Stimulated activated CD8-positive, alpha-beta memory T cell treated with anti-CD3 and anti-CD28 coated beads, Interleukin-7, amount 100 ng/mL, for 24 hours (primary cell): Measurements from ENCODE around the gene TPM1.
"Not testable (repeated sequence)": the region's sequence is repeated elsewhere in the genome, so short reads cannot be mapped to it uniquely, and the experiment has no call there.

Source experiments
- DNase-seq: peaks from one replicate; pipeline ENCODE4 v3.0.0-alpha.2; 2020; ENCODE audit warnings: low read depth

TPM1 gene

DNA sequence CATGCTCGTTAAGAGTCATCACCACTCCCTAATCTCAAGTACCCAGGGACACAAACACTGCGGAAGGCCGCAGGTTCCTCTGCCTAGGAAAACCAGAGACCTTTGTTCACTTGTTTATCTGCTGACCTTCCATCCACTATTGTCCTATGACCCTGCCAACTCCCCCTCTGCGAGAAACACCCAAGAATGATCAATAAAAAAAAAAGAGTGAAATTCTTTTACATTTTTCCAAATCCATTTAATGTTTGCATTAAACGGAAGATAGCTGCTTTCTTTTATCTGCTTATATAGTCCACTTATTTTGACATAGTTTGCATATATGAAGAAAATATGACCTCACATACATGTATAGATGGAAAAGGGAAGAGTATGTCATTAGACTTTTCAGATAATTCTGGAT is 57.0 kb downstream of the TPM1 start:
- not testable (repeated sequence) for DNase-seq

DNA sequence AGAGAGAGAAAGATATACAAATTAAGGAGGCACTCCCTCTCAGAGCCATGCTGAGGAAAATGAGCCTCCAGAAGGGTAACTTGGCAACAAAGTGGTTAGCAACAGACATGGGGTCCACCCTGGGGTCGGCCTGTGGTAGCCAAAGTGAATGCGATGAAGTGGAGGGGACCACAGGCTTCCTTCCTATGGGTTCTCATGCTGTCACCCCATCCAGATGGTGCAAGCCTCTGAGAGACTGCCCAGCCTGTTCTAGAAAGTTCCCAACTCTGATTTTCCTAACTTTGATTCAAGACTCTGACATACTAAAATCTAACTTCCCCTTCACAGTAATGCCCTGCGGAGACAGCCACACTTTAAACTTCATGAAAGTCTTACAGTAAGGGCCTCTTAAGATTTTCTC is 60.9 kb downstream of the TPM1 start:
- DNase-seq, result no peak

DNA sequence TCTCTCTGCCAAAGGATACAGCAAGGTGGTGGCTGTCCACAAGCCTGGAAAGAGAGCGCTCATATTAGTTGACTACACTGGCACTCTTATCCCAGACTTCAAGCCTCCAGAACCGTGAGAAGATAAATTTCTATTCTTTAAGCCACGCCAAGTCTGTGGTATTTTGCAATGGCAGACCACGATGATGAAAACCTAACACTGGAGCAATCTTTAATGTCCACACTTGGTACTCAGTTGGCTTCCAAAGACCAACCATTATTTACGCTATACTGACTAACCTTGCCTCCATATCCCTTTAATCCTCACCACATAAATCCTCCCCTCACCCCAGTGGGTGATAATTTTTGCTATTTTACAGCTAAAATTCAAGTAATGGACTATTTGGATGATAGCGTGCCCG is 62.2 kb downstream of the TPM1 start:
- DNase-seq, result no peak

DNA sequence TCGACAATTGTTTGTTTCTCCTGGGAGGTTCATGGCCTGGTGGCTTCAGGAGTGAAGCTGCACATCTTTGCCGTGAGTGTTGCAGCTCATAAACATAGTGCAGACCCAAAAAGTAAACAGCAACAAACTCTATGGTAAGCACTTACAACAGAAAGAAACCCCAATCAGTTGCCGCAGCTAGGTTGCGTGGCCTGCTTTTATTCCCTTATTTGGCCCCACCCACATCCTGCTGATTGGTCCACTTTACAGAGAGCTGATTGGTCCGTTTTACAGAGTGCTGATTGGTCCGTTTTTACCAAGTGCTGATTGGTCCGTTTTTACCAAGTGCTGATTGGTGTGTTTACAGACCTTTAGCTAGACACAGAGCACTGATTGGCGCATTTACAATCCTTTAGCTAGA is 62.8 kb downstream of the TPM1 start:
- not testable (repeated sequence) for DNase-seq

DNA sequence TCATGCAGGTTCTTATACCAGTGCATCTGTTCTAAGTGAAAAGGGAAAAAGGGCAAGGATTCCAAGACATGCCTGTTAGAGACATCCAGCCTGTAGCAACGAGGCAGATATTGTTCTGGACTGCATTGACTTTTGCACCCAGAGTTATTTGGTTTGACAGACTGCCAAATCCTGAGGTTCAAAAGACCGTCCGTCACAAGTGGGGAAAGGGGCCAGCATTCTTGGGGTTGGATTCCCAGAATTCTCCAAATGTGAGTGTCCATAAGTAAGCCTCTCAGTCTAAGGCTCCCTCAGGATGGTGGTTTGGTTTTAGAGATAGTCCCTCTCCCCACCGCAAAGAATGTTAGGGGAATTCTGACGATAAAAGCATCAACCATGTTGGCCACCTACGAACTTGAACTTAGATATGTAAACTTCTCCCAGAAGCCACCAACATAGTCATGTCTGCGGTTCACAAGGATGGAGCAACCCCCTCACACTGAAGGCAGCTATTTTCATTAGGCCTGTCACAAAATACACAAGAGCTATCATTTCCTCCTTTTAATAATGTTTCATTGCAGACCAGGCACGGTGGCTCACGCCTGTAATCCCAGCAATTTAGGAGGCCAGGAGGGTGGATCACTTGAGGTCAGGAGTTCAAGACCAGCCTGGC is 65.5 kb downstream of the TPM1 start:
- no peak for DNase-seq

DNA sequence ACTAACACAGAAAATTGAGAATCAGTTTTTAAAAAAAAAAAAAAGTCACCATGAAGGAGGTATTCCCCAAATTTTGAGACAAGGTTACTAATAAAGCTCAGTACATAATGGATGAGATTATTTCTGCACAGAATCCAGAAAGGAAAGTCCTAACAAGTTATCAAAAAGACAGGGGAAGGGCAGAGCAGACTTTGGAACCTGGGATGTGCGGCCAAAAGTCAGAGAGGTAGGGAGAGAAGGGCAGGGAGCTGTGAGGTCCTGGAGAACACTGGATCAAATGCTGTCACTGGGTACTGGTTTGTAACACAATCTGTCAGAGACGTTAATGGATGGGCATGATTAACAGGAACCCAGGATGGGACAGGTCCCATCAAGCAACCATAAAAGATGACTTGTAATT is 67.0 kb downstream of the TPM1 start:
- DNase-seq, result no peak

DNA sequence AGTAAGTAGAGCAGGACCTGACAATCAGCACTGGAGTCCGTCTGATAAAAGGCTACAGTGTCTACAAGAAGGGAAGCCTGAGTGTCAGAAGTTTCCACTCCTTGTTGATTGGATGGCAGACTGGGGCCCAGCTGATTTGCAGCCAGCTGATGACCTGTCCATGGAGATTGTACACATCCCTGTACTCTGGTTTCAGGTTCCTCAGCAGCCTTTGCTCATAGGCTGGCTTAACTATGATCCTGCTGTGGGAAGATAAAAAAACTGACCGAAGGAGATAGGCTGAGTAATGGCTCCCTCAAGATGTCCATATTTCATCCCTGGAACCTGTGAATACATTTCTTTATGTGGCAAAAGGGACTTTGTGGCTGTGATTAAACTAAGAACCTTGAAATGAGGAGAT is 67.4 kb downstream of the TPM1 start:
- DNase-seq, result no peak

DNA sequence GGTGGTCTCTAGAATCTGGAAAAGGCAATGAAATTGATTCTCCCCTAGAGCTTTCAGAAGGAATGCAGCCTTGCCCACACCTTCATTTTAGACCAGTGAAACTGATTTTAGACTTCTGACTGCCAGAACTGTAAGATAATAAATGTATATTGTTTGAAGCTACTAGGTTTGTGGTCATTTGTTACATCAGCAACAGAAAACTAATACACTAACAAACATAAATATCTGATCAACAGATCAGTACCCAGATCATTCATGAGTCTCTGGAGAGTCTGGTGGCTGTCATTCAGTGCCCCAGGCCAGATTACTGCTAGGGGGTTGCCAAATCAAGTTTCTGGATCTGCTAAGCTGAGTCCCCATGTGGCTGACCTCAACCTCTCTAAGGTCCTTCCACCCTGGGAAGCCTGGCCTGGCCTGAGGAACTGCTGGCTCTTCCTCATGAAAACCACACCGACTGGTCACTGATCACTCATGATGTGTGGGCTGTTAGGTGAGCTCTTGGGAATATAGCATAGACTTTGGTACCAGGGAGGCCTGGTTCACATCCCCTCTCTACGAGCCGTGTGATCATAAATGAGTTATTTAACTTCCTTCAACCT is 68.0 kb downstream of the TPM1 start:
- no peak for DNase-seq

DNA sequence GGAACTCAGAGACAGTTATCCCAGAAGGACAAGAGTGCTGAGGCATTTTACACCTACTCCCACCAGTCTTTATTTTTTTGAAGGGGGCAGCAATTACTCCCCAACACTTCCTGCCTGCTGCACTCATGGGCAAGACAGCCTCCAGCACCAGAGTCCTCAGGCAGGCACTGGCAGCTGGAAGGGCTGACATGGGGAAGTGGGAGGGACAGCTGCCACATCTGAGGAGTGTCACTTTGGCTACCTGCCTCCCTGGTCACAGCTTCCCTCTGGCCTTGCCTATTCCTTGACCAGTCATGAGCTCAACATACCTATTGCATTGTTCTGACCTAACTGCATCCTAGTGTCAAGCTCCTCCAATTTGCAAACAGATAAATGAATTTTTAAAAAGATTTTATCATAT is 68.9 kb downstream of the TPM1 start:
- no peak for DNase-seq

DNA sequence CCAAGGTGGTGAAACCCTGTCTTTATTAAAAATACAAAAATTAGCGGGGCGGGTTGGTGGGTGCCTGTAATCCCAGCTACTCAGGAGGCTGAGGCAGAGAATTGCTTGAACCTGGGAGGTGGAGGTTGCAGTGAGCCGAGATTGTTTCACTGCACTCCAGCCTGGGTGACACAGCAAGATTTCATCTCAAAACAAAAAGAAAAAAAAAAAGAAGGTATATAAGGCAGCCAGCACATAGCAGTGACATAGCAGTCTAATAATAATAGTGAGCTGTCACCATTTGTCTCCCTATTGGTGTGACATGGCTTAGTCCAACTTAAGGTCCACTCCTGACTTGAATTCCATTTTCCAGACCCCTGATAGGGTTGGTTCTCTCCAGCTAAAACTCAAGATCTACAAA is 70.3 kb downstream of the TPM1 start:
- no peak for DNase-seq

DNA sequence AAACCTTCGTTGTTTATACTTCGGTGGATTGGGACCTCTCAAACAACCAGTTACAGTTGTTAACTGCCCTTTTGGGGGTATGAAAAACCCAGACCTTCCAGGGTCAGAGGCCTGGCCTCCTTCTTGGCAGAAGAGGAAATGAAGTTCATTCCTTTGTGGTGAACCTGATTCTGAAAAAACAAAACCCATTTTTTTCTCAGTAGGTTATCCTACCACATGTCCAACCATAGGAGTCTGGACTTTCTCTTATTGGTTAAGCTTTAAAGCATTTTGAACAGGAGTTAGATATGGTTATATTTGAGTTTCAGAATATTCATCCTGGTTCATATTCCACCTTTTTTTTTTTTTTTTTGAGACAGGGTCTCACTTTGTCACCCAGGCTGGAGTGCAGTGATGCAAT is 71.9 kb downstream of the TPM1 start:
- no peak for DNase-seq
